Activated T-helper 1 cell treated with Interleukin-2 at 50 U/mL for 16 hours (primary cell): ENCODE data around the gene EIF5.

ENCODE experiments used
- DNase-seq: peaks from one replicate; pipeline ENCODE4 v3.0.0-alpha.2; 2020; ENCODE audit warnings: low read depth

The EIF5 gene

DNA sequence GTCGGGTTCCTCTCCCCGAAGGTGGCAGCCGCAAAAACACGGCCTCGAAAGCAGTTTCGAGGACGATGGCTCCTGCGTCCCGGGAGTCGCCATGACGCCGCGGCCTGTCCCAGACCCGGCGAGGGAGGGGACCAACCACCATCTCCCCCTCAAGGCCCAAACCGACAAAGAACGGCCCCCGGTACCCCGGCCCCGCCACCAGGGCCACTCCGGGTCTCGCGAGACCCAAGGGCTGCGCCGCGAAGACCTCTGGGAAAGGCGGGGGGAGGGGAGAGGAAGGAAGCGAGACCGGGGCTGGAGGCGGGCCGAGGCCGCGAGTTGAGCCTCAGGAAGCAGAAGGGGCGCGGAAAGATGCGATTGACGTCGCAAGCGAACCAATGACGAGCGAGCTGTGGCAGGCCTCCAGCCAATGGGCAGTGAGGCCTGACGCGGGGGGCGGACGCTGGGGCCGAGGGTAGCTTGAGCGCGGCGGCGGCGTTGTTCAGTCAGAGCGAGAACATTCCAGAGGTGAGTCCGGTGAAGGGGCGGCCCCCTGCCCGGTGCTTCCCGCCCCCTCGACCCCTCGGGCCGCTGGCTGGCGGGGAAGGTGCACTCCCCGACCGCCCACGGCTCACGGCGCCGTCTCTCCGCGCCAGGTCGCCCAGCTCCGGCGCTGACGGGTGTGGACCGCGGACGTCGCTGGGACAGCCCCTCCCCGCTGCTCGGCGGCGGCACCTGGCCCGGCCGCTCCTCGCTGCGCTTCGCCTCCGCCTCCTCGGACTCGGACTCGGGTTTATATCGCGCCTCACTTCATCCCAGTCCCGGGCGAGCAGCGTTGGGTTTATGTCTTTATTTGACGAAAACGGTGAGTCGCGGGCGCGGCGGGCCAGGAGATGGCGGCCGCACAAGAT is at the start of gene EIF5:
Gene EIF5 (plus strand): TSS at position 484 of the 890 bp plus-strand sequence. CDS start 1,624 bp downstream, outside the sequence.
- peak; percentile 98 for DNase-seq

DNA sequence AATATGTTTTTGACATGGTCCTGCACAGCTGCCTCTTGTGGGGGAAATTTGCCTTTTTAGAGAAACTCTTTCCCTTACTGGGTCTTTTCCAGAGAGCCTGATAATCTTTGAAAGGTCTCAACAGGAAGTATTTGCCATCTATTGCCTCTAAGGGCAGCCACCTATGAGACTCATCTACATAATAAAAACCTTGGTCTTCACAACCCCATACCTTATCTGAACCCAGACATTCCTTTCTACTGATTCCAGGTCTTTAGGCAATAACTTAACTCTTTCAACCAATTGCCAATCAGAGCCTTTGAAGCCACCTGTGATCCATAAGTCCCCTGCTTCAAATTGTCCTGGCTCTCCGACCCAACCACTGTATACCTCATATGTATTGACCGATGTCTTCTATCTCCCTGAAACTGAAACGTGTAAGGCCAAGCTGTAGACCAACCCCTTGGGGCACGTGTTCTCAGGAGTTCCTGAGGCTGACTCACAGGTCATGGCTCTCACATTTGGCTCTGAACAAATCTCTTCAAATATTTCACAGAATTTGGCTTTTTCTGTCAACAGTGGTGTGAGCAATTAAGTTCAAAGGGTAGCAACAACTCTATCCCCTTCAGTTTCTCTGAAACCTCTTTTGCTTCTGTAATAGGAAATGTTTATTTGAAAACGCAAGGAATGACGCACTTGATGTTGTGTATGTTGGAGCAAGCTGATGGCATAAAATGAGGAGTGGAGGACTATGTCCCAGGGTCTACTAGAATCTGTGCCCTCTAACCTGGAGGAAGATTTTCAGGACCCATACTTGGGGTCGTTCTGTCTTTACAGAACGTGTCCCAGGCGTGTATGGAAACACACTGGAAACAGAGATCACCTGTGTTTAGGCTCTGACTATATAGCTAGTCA is 49.2 kb upstream of the EIF5 start:
- DNase-seq, result no peak

DNA sequence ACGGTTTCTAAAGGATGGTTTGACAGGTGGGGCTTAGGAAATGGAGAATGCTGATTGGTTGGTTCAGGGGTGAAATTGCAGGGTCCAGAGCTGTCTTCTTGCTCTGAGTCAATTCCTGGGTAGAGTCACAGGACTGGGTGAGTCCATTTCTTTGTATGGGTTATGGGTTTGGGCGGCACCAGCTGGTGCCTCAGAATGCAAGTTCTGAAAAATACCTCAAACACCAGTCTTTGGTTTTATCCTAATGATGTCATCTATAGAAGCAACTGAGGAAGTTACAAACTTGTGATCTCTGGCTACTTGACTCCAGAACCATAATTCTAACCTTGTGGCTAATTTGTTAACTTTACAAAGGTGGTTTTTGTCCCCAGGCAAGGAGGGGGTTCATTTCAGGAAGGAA is 47.6 kb upstream of the EIF5 start:
- DNase-seq, result no peak

DNA sequence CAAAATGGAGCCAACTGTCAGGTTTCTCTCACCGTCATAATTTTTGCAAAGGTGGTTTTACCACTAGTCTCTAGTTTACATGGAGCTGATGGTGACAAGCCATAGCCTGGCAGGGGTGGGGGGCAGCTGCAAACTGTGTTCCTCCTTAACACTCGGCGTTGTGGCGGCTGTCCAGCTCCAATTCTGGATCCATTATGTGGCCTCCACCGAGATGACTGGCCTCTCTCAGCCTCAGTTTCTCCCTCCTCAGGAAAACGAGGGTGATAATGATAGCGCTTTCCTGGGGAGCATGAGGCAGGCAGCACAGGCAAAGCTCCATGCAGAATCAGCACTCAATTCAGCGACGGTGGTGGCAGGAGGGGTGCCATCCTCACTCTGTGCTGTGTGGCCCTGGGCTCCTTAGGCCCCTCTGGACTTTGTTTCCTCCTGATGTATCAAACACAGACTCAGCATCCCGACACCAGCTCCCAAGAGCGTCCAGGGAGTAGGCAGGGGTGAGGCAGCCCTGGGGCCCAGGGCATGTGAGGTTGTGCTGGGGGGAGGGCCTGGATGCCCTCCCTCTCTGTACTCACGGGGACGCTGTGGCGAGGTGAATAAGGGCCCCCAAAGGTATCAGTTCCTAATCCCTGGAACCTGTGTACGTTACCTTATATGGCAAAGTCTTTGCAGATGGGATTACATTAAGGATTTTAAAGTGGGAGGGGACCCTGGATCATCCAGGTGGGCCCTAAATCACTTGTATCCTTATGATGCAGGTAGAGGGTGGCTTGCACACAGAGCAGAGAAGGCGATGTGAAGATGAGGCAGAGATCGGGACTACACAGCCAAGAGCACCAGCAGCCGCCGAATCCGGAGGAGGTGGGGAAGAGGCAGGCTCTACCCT is 46.8 kb upstream of the EIF5 start:
- no peak for DNase-seq

DNA sequence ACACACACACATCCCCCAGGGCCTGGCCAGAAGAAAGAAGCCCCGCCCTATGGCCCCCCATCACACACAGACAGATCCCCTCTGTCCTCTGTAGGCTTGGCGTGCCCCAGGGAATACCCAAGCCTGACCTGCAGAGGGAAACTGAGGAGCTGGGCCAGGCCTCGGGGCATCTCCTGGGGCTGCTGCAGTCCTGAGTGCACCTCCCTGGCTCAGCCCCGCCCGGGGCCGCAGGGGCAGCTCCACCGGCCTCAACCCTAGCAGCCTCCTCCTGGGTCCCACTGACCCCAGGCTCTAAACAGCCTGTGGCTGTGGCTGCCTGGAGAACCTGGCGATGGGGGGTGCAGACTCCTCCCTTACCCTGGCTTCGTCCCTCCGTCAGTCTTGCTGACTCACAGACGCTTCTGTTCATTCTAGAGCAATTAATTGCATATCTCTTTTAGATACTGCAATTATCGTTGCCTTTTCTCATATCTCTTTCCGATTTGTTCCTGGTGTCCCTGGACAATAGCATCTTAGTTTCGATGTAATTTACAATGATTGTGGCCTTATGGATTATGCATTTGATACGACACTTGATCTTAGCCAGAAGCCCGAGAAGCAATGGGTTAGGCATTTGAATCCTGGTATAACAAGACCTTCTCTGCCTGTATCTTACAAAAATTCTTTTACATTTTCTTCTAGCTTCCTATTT is 45.8 kb upstream of the EIF5 start:
- DNase-seq, result no peak

DNA sequence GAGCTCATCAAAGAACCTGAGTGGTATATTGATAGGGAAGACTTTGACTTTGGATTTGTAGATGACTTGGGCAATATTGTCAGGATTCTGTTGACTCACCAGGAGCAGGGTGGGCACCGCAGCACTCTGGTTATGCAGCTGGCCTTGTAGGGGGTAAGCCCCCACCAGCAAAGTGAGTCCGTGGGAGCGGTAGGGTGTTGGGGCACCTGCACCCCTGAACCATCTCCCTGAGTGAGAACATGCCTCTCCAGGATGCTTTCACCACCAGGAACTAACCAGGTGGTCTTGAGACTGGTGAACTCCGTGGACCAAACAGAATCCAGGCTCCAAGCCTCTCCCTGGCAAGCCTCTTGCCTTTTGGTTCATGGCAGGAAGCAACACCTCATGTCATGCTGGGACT is 44.0 kb upstream of the EIF5 start:
- no peak for DNase-seq

DNA sequence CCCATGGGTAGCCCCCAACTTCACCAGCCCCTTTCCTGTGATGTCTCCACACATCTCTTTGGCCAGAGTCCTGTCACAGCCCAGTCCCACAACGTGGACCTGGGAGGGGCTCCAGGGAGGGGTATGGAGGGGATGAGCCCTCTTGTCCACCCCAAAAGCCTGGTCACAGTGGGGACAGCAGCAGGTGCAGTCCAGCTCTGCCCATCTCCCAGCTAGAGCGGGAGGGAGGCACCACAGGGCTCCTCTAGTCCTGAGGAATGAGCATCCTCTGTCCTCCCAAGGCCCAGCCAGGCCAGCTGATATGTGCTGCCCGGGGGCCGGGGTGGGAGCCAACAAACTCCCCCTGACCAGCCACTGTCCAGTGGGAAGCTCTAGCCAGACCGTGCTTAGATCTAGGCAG is 43.5 kb upstream of the EIF5 start:
- DNase-seq, result no peak

DNA sequence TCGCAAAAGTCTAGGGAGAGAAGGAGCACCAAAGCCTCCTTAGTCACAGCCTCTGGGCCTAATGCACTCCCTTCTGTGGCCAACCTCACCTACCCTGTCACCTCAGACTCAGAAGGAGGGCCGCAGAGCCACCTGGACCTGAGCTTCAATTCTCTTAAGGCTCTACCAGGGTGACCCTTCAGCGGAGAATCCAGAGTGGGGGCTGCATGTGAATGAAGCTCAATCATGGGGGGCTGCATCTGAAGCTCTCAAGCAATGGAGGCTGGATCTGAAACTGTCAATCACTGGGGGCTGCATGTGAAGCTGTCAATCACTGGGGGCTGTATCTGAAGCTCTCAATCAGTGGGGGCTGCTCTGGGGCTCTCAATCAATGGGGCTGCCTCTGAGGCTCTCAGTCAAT is 43.1 kb upstream of the EIF5 start:
- no peak for DNase-seq

DNA sequence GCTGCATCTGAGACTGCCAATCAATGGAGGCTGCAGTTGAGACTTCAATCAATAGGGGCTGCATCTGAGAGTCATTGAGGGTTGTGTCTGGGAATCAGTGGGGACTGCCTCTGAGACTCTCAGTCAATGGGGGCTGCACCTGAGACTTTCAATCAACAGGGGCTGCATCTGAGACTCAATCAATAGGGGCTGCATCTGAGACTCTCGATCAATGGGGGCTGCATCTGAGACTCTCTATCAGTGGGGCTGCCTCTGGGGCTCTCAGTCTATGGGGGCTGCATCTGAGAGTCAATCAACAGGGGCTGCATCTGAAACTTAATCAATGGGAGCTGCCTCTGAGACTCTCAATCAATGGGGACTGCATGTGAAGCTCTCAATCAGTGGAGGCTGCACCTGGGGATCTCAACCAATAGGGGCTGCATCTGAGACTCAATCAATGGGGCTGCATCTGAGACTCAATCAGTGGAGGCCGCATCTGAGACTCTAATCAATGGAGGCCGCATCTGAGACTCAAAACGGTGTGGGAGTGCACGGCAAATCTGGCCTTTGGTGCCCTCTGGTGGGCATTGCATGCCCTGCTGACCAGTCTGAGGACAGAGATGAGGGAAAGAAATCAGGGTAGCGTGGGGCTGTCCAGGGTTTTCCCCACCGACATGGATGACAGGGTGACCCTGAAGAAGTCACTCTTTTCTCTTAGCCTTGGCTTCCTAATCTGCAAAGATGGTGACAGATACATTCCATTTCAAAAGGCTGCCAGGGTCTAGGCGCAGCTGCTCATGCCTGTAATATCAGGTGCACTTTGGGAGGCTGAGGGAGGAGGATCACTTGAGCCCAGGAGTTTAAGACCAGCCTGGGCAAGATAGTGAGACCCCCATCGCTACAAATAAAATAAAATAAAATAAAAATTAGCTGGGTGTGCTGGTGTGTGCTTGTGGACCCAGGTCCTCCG is 41.3 kb upstream of the EIF5 start:
- DNase-seq, result peak; percentile 52

DNA sequence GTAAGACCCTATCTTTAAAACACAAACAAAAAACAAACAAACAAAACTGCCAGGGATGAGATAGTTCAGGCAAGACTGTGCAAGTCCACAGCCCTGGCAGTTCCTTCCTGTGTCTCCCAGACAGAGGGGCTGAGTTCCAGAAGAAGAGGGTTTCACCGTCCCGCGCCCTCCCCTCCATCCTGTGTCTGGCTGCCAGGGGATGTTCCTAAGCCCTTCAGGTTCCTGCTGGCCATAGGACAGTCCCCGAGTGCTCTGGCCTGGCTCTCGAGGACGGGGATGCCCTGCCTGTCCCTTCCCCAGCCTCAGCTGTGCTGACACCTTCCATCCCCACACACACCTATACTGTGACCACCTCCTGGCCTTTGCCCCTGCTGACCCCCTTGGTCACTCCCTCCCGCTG is 40.6 kb upstream of the EIF5 start:
- DNase-seq, result no peak

DNA sequence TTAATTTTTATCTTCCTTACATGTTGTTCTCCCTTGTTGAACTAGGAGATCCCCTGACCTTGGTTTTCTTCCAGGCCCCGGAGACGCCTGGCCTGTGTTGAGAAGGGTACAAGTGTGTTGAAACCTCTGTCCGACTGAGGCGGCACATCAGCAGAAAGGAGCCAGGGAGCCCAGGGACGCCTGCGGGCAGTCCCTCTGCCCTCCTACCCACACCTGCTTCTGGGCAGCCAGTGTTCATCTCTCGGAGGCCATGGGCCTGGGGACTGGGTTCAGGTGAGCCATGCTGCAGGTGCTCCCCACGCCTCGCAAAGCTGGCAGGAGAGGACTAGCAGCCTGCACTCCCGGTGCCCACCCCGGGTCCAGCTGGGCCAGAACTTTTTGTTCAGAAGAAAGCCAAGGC is 39.9 kb upstream of the EIF5 start:
- DNase-seq, result no peak

DNA sequence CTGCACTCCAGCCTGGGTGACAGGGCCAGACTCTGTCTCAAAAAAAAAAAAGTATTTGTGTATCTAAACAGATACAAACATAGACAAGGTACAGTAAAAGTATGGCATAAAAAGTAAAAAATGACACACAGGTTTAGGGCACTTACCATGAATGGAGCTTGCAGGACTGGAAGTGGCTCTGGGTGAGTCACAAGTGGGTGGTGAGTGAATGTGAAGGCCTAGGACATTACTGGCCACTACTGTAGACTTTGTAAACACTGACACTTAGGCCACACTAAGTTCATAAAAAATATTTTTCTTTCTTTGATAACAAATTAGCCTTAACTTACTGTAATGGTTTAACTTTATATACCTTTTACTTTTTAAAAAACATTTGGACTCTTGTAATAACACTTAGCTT is 38.0 kb upstream of the EIF5 start:
- DNase-seq, result no peak

DNA sequence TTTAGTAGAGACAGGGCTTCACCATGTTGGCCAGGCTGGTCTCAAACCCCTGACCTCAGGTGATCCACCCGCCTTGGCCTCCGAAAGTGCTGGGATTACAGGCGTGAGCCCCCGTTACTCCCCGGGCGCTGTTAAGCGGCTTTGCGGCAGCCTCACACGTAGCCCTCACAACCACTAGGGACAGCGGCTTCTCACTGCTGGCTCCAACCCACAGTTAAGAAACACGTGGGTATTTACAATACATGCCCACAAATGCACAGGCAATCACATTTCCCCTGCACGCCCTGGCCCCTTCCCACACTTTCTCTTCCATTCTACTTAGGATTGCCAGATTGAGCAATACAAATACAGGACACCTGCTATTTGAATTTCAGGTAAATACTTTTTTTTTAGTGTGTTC is 37.0 kb upstream of the EIF5 start:
- DNase-seq, result no peak

DNA sequence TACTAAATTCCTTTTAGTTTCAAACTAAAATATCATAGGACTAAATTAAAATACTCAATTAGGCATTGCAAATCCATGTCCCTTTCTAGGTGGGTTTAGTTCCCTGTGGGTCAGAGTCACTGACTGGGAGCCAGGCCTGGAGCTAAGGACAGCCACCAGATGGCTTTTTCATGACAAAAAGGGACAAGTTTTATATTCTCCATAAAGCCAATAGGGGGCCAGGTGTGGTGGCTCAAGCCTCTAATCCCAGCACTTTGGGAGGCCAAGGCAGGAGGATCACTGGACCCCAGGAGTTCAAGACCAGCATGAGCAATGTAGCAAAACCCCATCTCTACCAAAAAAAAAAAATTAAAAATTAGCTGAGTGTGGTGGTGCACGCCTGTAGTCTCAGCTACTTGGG is 35.4 kb upstream of the EIF5 start:
- no peak for DNase-seq

DNA sequence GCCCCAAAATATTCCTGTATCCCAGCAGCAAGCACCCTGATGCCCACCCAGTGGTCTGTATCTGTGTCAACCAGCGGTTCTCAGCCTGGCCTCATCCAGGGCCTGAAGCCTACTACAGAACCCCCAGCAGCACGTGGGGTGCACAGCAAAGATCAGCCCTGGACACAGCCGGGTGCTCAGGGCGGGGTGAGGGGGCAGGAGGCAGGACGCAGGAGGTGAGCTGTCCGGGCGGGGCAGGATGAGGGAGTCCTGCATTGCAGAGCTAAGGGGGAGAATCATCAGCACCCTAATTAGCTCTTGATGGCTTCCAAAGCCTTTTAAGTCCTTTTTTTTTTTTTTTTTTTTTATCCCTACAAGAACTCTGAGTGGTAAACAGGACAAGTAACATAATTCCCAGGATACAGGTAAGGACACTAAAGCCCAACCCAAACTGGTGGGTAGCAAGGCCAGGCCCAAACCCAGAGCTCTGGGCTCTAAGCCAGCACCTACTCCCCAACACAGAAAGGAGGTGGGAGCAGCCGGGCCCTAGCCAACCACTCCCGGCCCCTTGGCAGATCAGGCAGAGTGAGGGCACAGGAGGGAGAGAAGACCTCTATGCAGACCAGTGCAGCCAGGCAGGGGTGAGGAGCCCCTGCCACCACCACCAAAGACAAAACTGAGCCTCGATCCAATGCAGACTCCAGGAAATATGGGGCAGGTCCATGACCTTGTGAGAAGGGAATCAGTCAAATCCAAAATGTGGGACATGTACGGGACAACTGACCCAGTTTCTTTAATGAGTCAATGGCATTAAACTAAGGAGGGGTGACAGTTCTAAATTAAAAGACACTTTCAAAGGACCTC is 32.3 kb upstream of the EIF5 start:
- no peak for DNase-seq

DNA sequence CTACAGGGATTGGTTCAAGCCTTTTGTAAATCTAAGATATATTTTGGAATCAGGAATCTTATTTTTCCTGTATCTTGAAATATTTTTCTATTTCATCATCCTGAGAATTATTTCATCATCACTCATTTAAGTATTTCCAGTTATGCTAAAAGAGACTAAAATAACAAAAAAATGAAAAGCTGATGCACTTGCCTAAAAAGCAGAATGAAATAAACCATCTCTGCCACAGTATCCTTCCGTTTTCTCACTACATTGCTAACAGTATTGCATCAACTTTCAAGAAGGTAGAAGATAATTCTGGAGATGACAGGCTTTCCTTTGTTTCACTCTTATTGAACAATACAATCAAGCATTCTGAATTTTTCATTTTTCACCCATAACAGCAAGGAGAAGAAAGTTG is 31.1 kb upstream of the EIF5 start:
- no peak for DNase-seq

DNA sequence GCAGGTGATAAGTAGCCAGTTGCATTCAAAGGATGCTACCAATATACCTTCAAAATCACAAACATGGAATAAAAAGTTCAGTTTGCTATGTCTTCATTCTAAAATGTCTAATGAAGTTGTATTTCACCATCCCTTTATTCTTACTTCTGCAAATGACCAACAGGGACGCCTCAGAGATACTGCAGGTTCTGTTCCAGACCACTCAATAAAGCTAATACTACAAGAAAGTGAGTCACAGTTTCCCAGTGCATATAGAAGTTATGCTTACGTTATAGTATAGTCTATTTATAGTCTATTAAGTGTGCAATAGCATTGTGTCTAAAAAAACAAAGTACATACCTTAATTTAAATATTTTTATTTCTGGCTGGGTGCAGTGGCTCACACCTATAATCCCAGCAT is 29.3 kb upstream of the EIF5 start:
- DNase-seq, result no peak

DNA sequence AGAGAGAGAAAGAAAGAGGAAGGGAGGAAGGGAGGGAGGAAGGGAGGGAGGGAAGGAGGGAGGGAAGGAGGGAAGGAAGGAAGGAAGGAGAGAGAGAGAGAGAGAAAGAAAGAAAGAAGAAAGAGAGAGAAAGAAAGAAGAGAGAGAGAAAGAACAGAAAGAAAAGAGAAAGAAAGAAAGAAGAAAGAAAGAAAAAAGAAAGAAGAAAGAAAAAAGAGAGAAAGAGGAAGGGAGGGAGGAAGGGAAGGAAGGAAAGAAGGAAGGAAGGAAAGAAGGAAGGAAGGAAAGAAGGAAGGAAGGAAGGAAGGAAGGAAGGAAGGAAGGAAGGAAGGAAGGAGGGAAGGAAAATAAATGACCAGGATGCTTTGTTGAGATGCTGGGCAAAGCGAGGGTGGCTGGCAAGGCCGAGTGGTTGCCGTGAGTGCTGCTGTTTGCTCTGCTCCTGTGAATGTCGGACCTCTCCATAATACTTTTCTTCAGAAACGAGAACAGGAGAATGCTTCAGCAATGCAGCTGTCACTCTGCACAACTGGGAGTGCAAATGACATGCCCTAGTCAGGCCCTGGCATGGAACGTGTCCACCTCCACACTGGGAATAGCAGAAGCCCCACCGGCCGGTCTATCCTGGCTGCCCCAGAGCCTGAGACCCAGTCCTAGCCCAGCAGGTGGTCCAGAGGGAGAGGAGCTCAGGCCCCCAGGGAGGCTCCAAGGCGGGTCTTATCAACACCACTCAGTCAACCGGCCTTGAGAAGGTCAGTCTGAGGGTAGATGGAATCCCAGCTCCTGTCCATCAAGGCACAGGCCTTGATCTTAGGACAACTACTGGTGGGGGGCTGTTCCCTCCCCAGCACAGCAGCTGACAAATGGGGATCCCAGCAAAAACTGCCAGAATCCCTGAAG is 25.1 kb upstream of the EIF5 start:
- DNase-seq, result no peak
